GM19395 (cell line): ENCODE results near the gene CCDC85C.

Source experiments
- ATAC-seq: cut with Tn5 transposase; IDR thresholded peaks from one replicate; pipeline ENCODE4 v1.9.1; 2021; ENCODE audit warnings: mild to moderate bottlenecking, moderate library complexity; ENCODE audit not compliant: unreplicated experiment

The CCDC85C gene

DNA sequence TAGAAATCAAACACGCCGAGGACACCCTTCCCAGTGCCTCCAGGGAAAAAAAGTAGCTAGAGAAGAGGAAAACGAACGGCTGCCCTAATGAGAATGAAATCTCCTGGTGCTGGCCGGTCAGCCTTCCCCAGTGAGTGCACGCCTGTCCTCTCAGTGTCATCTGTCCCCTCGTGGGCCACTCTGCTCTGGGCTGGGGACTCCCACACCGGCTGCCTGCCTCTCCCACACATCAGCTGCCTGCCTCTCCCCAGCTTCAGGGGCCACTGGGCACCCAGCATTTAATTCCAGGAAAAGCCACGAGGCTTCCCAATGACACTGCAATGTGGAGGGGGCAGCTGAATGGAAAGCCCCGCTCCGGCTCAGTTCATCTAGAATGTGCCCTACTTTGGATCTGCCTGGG lies 59.0 kb downstream of the CCDC85C start:
- ATAC-seq, result no peak

- no peak for ATAC-seq
Measured at GRCh38 chr14:99543985-99544384, 60.0 kb downstream of the CCDC85C start.

GRCh38 chr14:99543370-99543769 lies 60.6 kb downstream of the CCDC85C start:
- ATAC-seq, result no peak

- no peak for ATAC-seq
Measured at GRCh38 chr14:99542566-99542965, 61.4 kb downstream of the CCDC85C start.

DNA sequence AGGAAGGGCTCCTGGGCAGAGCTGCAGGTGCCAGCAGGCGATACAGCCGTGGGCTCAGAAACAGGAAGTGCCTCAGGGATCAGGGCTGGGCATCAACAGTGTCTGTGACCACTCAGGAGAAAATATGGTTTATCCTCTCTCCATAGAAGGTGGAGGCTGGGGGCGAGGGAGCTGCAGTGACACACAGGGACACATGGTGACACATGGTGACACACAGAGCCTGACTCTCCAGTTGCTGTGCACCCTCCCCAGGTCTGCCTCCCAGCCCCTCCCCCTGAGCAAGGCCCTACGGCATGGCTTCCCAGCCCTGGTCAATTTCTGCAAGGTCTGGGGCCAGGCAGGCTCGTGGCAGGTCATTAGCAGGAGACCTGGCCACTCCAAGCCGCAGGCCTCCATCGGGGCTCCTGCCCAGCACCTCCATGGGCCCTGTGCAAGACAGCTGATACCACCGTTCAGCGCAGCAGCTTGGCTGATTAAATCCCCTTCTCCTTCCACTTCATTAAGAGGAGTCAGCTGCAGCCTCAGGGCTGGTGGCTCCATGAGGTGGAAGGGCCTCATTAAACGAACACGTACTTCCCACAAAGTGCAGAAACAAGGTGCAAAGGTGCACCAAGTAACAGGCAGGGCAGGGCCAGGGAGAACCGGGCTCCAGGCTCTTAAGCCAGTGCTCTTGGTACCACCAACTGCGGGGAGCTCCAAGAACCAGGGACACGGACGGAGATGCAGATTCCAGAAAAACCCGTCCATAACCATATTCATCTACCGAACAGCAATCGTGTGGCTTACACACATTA lies 62.1 kb downstream of the CCDC85C start:
- ATAC-seq, result no peak

GRCh38 chr14:99541211-99541610 lies 62.8 kb downstream of the CCDC85C start:
- ATAC-seq, result no peak

GRCh38 chr14:99540196-99541032 lies 63.6 kb downstream of the CCDC85C start:
- no peak for ATAC-seq

- ATAC-seq, result no peak
Measured at GRCh38 chr14:99539491-99539890, 64.5 kb downstream of the CCDC85C start.

DNA sequence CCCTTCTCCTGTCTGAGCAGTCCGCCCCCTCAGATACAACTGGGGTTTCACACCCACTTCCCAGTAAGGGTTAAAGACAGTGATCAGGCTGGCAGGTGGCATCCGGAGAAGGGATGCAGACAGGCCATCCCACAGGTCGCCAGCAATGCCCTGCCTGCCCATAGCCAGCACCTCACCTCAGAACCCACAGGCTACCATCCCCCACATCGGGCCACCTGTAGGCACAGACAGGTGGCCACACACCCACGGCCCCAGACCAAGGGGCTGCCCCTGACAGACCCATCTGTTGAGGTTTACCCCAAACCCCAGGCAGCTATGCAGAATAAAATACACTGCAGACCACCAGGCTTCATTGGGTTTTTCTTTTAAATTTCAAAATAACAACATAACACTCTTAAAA lies 65.3 kb downstream of the CCDC85C start:
- no peak for ATAC-seq

DNA sequence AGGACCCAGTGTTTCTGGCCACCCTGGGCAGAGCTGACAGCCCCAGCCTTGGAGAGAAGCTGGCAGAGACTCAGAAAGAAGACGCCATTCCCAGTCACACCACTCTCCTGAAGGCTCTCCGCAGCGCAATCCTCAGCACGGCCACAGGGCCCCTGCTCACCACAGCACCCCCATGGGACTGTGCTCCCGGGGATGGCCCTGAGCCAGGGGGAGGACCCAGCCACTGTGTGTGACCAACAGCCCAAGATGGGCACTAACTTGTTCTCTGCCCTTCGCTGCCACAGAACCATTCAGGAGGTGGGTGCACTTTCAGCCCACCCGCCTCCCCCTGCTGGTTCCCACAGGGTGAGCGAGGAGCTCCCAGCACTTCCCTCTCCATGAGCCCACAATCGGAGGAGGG lies 65.7 kb downstream of the CCDC85C start:
- no peak for ATAC-seq

GRCh38 chr14:99537399-99537798 lies 66.6 kb downstream of the CCDC85C start:
- no peak for ATAC-seq

GRCh38 chr14:99535908-99536778 lies 67.9 kb downstream of the CCDC85C start:
- no peak for ATAC-seq

- no peak for ATAC-seq
Measured at GRCh38 chr14:99535448-99535847, 68.6 kb downstream of the CCDC85C start.

GRCh38 chr14:99534863-99535262 lies 69.1 kb downstream of the CCDC85C start:
- ATAC-seq, result no peak

DNA sequence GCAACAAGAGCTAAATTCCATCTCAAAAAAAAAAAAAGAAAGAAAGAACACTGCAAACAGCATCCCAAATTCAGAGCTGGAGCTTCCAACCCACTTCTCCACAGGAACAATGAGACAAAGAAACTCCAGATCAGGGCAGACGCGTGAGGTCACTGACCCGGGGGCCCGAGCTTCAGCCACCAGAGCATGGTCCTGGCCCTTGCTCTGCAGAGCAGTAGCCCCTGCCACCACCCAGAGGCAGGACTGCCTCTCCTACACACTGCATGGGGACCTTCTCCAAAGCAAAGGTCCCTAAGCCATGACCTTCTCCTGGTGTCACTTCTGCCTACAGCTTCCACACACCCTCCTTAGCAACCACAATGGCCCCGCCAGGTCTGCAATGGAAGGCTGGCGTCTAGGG lies 69.7 kb downstream of the CCDC85C start:
- ATAC-seq, result no peak

DNA sequence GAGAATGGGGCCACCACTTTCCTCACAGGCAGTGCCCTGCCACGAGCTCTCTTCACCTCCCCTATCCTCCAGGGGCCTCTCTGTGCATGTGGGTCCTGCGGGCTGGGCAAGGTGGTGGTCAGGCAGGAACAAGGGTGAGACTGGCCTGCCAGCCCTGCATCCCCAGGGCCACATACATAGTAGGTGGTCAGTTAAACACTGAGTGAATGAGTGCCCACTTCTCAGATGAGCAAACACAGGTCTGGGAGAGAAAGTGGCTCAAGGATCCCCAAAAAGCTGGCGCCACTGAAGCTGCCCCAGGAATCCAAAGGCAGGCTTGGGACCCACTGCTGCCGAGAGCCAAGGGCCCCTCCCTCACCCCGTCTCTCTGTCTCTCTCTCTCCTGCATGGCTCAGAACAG lies 71.7 kb downstream of the CCDC85C start:
- ATAC-seq, result no peak

DNA sequence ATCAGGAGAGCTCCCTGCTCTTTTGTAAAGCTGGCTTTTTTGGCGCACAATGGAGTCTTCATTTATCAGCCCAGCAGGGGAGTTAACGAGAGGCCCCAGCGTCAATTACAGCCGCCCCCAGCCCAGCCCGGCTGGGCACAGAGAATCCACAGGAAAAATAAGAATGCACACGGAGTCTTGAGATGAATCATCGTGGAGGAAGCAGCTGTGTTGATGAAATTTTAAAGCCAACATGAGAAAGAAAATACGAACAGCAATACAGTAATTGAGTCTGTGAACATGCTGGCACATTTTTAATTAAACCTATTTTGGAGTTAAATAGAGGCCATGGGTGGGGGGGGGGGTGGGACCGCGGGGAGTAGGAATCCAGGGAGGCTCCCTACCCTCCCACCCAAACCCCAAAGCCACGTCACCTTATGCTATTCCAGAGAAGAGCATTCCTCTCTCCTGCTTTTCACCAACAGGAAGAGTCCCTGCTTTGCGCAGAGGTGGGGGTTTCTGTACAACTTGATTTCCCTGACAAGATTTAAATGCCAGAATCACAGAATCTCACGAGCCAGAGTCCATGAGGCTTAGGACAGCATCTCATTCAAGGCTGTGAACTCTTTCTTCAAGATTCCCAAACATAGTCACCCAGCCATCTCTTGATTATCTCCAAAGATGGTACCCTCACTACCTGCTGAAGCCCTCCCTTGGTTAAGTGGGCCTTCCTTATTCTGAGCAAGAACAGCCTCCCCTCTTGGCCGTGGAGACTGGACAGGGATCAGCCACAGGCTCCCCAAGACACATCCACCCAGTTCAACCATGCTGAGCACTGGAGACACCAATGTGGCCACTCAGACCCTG lies 72.5 kb downstream of the CCDC85C start:
- no peak for ATAC-seq

- no peak for ATAC-seq
Measured at GRCh38 chr14:99530407-99531155, 73.4 kb downstream of the CCDC85C start.

GRCh38 chr14:99529899-99530298 lies 74.1 kb downstream of the CCDC85C start:
- ATAC-seq, result no peak
